GM12878 (cell line): Measurements from ENCODE around the gene TSKU. TPM values are rescaled to one million over a fixed set of nuclear protein-coding genes. Genes with fewer than 3 reads are reported as not detected.

ENCODE experiments used
- ATAC-seq: fragments of 200-7000 bp; cut with Tn5 transposase; 3 replicates; pipeline ENCODE4 v1.9.1; 2020; ENCODE audit warnings: mild to moderate bottlenecking, moderate library complexity
- BruUV-seq: library from RNA; stranded (reverse); fragments of 400-500 nt; replicated peaks from 2 replicates; lab custom pipeline; 2021; lab: Mats Ljungman, UMichigan
- CTCF ChIA-PET: fragments of 300-600 bp; sonication (Branson Sonifier 250); formaldehyde crosslinking; extraction: SDS; loops from one replicate; lab custom pipeline; 2021; ENCODE audit warnings: inconsistent platforms; lab: Yijun Ruan, JAX
- POLR2A ChIA-PET: fragments of 350-600 bp; formaldehyde crosslinking; extraction: SDS; loops from one replicate; lab custom pipeline; 2021; ENCODE audit warnings: inconsistent platforms; lab: Charles Lee
- RAD21 ChIA-PET: fragments of 300-600 bp; sonication (Branson Sonifier 250); formaldehyde crosslinking; loops from one replicate; lab custom pipeline; 2023; ENCODE audit warnings: antibody characterized with exemption; ENCODE audit not compliant: unreplicated experiment; lab: Charles Lee
- SMC1A ChIA-PET: fragments of 300-600 bp; sonication (Branson Sonifier 250); formaldehyde crosslinking; loops from one replicate; lab custom pipeline; 2023; ENCODE audit not compliant: unreplicated experiment, uncharacterized antibody; lab: Charles Lee
- DNase-seq: peaks from one replicate; pipeline ENCODE4 v3.0.0-alpha.2; 2011; ENCODE audit warnings: low read depth, low spot score
- FAIRE-seq: peaks from 3 replicates; lab custom pipeline; 2011; peaks lifted over from hg19 to GRCh38; lab: Jason Lieb, UNC
- H2AFZ ChIP-seq: 2 replicates; pipeline ENCODE4 v1.6.0; 2011; ENCODE audit warnings: low read depth, low read length, control low read depth; ENCODE audit not compliant: control insufficient read depth
- H3K27ac ChIP-seq: 2 replicates; pipeline ENCODE4 v1.5.1; 2011; ENCODE audit warnings: control low read depth; ENCODE audit not compliant: control insufficient read depth, insufficient read depth
- H3K27me3 ChIP-seq, 2 experiments: replicated peaks in 1 of 2; 2 replicates each; pipeline versions ENCODE4 v1.6.0 to v1.6.1; 2011; ENCODE audit warnings: low read length in 1 of 2; ENCODE audit not compliant: control insufficient read depth in 2 of 2, insufficient read depth in 2 of 2
- H3K36me3 ChIP-seq, 2 experiments: 2 replicates each; pipeline ENCODE4 v1.5.1; 2011; ENCODE audit warnings: low read length in 1 of 2; ENCODE audit not compliant: control insufficient read depth in 2 of 2, insufficient read depth in 2 of 2
- H3K4me1 ChIP-seq: 2 replicates; pipeline ENCODE4 v1.6.1; 2011; ENCODE audit warnings: mild to moderate bottlenecking, low read length, moderate library complexity, mixed read lengths; ENCODE audit not compliant: control insufficient read depth, insufficient read depth
- H3K4me2 ChIP-seq: 2 replicates; pipeline ENCODE4 v1.6.0; 2011; ENCODE audit warnings: control low read depth; ENCODE audit not compliant: control insufficient read depth, insufficient read depth
- H3K4me3 ChIP-seq: fragments of 200-600 bp; sonication (generic); 2 replicates; pipeline ENCODE4 v1.5.1; 2016
- H3K79me2 ChIP-seq: 2 replicates; pipeline ENCODE4 v1.6.0; 2011; ENCODE audit warnings: low read length; ENCODE audit not compliant: control insufficient read depth, insufficient read depth
- H3K9ac ChIP-seq: 2 replicates; pipeline ENCODE4 v1.8.0; 2011; ENCODE audit warnings: low read length, control low read depth, mixed read lengths; ENCODE audit not compliant: control insufficient read depth, insufficient read depth
- H3K9me3 ChIP-seq: replicated peaks from 3 replicates; pipeline ENCODE4 v1.5.1; 2011; ENCODE audit warnings: mild to moderate bottlenecking, low read length; ENCODE audit not compliant: control insufficient read depth, insufficient read depth
- H4K20me1 ChIP-seq: 2 replicates; pipeline ENCODE4 v1.6.0; 2011; ENCODE audit not compliant: control insufficient read depth, insufficient read depth
- ASH2L ChIP-seq: fragments of 300-600, 200-600 bp; sonication (generic); IDR thresholded peaks from 2 replicates; pipeline ENCODE4 v1.6.1; 2017; ENCODE audit warnings: low read depth, mild to moderate bottlenecking, borderline replicate concordance
- BMI1 ChIP-seq: fragments of 450-650 bp; IDR thresholded peaks from 2 replicates; pipeline ENCODE4 v1.6.1; 2016; ENCODE audit warnings: mild to moderate bottlenecking, moderate library complexity, borderline replicate concordance
- GATAD2B ChIP-seq: fragments of 450-650 bp; conservative IDR thresholded peaks from 2 replicates; pipeline ENCODE4 v1.6.1; 2017; ENCODE audit warnings: low read depth, mild to moderate bottlenecking, moderate library complexity
- HCFC1 ChIP-seq: fragments of 150-350 bp; IDR thresholded peaks from 2 replicates; pipeline ENCODE4 v1.6.1; 2014; ENCODE audit warnings: low read length
- HDAC2 ChIP-seq: fragments of 200-600 bp; sonication (generic); IDR thresholded peaks from 2 replicates; pipeline ENCODE4 v1.6.1; 2017
- KLF5 ChIP-seq: fragments of 450-650 bp; IDR thresholded peaks from 2 replicates; pipeline ENCODE4 v1.6.1; 2014; ENCODE audit warnings: mild to moderate bottlenecking; ENCODE audit not compliant: partially characterized antibody
- NFYA ChIP-seq: IDR thresholded peaks from 2 replicates; pipeline ENCODE4 v1.6.1; 2011; ENCODE audit warnings: low read depth, mild to moderate bottlenecking, low read length, improper control_type of control experiment, borderline replicate concordance
- NR2F1 ChIP-seq: fragments of 450-650 bp; conservative IDR thresholded peaks from 2 replicates; pipeline ENCODE4 v1.6.1; 2017; ENCODE audit warnings: mild to moderate bottlenecking
- POLR2A ChIP-seq: IDR thresholded peaks from 2 replicates; pipeline ENCODE4 v1.6.1; 2011; ENCODE audit warnings: low read depth, mild to moderate bottlenecking, low read length
- RELA ChIP-seq: fragments of 450-650 bp; IDR thresholded peaks from 2 replicates; pipeline ENCODE4 v1.8.0; 2014; ENCODE audit warnings: borderline replicate concordance; ENCODE audit not compliant: partially characterized antibody
- SPI1 ChIP-seq: IDR thresholded peaks from 2 replicates; pipeline ENCODE4 v1.6.1; 2011; ENCODE audit warnings: low read depth, mild to moderate bottlenecking, low read length, moderate library complexity, borderline replicate concordance; ENCODE audit not compliant: insufficient read depth
- STAT1 ChIP-seq: fragments of 450-650 bp; conservative IDR thresholded peaks from 2 replicates; pipeline ENCODE4 v1.6.1; 2014; ENCODE audit warnings: antibody characterized with exemption, mild to moderate bottlenecking
- TBL1XR1 ChIP-seq: IDR thresholded peaks from 2 replicates; pipeline ENCODE4 v1.6.1; 2012; ENCODE audit warnings: low read depth, low read length, improper control_type of control experiment
- ZNF207 ChIP-seq: fragments of 450-650 bp; IDR thresholded peaks from 2 replicates; pipeline ENCODE4 v1.6.1; 2014; ENCODE audit warnings: antibody characterized with exemption, mild to moderate bottlenecking, borderline replicate concordance
- ZNF274 ChIP-seq: IDR thresholded peaks from one replicate; pipeline ENCODE4 v1.8.0; 2011; ENCODE audit not compliant: insufficient read length, insufficient read depth
- WGBS: methylation state at CpG from one replicate; pipeline ENCODE4 v1.1.6; 2016; ENCODE audit warnings: low lambda C conversion rate; ENCODE audit not compliant: insufficient replicate concordance, insufficient coverage; ENCODE audit errors: missing lambda C conversion rate; 5-methylcytosine and 5-hydroxymethylcytosine counted together
- in situ Hi-C: fragments of 300-500 bp; cut with MboI; formaldehyde crosslinking; loops from 9 replicates; pipeline ENCODE4 v1.14.3; 2018; ENCODE audit warnings: mixed read lengths
- intact Hi-C: fragments of 100-400 bp; cut with micrococcal nuclease; formaldehyde crosslinking; loops from one replicate; pipeline ENCODE4 v1.14.2; 2022; ENCODE audit not compliant: unreplicated experiment
- polyA plus RNA-seq, 11 experiments: library from polyadenylated mRNA; depleted of rRNA in 4 of 11; unstranded in 6 of 11; stranded (reverse) in 5 of 11; fragments of >200 nt; fragmentation: Nextera tagmentation in 4 of 11; fragmentation: Illumina TruSeq in 1 of 11; extraction: Ambion mirVana in 4 of 11; extraction: Trizol in 1 of 11; gene quantifications; 1 replicate in 1 of 11; 2 replicates in 10 of 11; pipeline versions ENCODE4 v1.2.1 to v1.2.3, GENCODE V29; 2011 to 2016; ENCODE audit warnings: inconsistent platforms in 2 of 11, missing spikeins in 2 of 11, low read depth in 1 of 11
- total RNA-seq, 4 experiments: library from RNA; depleted of rRNA in 3 of 4; stranded (reverse); fragments of >200 nt in 3 of 4; fragmentation: Illumina TruSeq in 1 of 4; extraction: Trizol in 1 of 4; gene quantifications; 2 replicates each; pipeline versions ENCODE4 v1.2.1 to v1.2.3, GENCODE V29; 2013 to 2021
- TF ChIP-seq, protein P1 (sequence below): IDR thresholded peaks from 2 replicates; pipeline ENCODE4 v1.6.1; 2011; ENCODE audit warnings: low read depth, low read length, improper control_type of control experiment, borderline replicate concordance
- TF ChIP-seq, protein P2 (sequence below): fragments of 450-650 bp; IDR thresholded peaks from 2 replicates; pipeline ENCODE4 v1.6.1; 2018; ENCODE audit warnings: borderline replicate concordance, mild to moderate bottlenecking; ENCODE audit not compliant: partially characterized antibody
- TF ChIP-seq, protein P3 (sequence below): fragments of 450-650 bp; IDR thresholded peaks from 2 replicates; pipeline ENCODE4 v1.6.1; 2014; ENCODE audit warnings: mild to moderate bottlenecking
- TF ChIP-seq, protein P4 (sequence below): IDR thresholded peaks from 2 replicates; pipeline ENCODE4 v1.6.1; 2012; ENCODE audit warnings: low read length, inconsistent platforms

Gene TSKU
- total and polyA plus RNA-seq, 10 of the 15 experiments (the other 5 are each of a cell fraction or from before 2014, with no cell fraction given) = 0.04 to 1.5 (median 0.62) TPM

GRCh38 chr11:76773921-76774361 is 9.2 kb upstream of the TSKU start:
- peaks cover 5% of the 10 kb centered on the region; the same call in 2 of the 3 replicates for H3K9me3 ChIP-seq
- SMC1A ChIA-PET = no interaction called here
- H3K27ac ChIP-seq = no peak overlapping the region
- intact Hi-C loops (no loop called here), in situ Hi-C loops (no loop called here)
- no peak overlapping the region for H3K4me3 ChIP-seq
- H2AFZ ChIP-seq = no peak overlapping the region
- no peak for ATAC-seq
- FAIRE-seq = no peak
- 3% methylated on average over 2 of the region's 2 CpGs for WGBS
- H4K20me1 ChIP-seq = no peaks in the 10 kb centered on the region
- DNase-seq = no peak
- no peak for TF ChIP-seq STAT1
- no peak for TF ChIP-seq GATAD2B
- TF ChIP-seq HCFC1 = no peak
- TF ChIP-seq, protein P1, sequence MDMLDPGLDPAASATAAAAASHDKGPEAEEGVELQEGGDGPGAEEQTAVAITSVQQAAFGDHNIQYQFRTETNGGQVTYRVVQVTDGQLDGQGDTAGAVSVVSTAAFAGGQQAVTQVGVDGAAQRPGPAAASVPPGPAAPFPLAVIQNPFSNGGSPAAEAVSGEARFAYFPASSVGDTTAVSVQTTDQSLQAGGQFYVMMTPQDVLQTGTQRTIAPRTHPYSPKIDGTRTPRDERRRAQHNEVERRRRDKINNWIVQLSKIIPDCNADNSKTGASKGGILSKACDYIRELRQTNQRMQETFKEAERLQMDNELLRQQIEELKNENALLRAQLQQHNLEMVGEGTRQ = no peak
- no peak for TF ChIP-seq BMI1
- TF ChIP-seq SPI1 = no peak
- TF ChIP-seq KLF5 = no peak
- TF ChIP-seq RELA = no peak
- TF ChIP-seq HDAC2 = no peak
- TF ChIP-seq, protein P2, sequence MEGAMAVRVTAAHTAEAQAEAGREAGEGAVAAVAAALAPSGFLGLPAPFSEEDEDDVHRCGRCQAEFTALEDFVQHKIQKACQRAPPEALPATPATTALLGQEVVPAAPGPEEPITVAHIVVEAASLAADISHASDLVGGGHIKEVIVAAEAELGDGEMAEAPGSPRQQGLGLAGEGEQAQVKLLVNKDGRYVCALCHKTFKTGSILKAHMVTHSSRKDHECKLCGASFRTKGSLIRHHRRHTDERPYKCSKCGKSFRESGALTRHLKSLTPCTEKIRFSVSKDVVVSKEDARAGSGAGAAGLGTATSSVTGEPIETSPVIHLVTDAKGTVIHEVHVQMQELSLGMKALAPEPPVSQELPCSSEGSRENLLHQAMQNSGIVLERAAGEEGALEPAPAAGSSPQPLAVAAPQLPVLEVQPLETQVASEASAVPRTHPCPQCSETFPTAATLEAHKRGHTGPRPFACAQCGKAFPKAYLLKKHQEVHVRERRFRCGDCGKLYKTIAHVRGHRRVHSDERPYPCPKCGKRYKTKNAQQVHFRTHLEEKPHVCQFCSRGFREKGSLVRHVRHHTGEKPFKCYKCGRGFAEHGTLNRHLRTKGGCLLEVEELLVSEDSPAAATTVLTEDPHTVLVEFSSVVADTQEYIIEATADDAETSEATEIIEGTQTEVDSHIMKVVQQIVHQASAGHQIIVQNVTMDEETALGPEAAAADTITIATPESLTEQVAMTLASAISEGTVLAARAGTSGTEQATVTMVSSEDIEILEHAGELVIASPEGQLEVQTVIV = no peak
- TF ChIP-seq ZNF207 = no peak
- TF ChIP-seq, protein P3, sequence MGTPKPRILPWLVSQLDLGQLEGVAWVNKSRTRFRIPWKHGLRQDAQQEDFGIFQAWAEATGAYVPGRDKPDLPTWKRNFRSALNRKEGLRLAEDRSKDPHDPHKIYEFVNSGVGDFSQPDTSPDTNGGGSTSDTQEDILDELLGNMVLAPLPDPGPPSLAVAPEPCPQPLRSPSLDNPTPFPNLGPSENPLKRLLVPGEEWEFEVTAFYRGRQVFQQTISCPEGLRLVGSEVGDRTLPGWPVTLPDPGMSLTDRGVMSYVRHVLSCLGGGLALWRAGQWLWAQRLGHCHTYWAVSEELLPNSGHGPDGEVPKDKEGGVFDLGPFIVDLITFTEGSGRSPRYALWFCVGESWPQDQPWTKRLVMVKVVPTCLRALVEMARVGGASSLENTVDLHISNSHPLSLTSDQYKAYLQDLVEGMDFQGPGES = no peak
- no peak for TF ChIP-seq TBL1XR1
- no peak for TF ChIP-seq ZNF274
- TF ChIP-seq POLR2A = no peak
- TF ChIP-seq, protein P4, sequence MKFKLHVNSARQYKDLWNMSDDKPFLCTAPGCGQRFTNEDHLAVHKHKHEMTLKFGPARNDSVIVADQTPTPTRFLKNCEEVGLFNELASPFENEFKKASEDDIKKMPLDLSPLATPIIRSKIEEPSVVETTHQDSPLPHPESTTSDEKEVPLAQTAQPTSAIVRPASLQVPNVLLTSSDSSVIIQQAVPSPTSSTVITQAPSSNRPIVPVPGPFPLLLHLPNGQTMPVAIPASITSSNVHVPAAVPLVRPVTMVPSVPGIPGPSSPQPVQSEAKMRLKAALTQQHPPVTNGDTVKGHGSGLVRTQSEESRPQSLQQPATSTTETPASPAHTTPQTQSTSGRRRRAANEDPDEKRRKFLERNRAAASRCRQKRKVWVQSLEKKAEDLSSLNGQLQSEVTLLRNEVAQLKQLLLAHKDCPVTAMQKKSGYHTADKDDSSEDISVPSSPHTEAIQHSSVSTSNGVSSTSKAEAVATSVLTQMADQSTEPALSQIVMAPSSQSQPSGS = no peak
- no peak for TF ChIP-seq NFYA
- no peak for TF ChIP-seq ASH2L
- no peak for TF ChIP-seq NR2F1
- no peak overlapping the region for H3K4me2 ChIP-seq
- H3K36me3 ChIP-seq = no peaks in the 10 kb centered on the region
- H3K9ac ChIP-seq = no peak overlapping the region
- peaks cover 2% of the 10 kb centered on the region for H3K4me1 ChIP-seq
- POLR2A ChIA-PET = no interaction called here
- RAD21 ChIA-PET = no interaction called here
- CTCF ChIA-PET = interaction anchor here (0.7 to 1.2 kb wide), 2 partner anchors 24 to 48 kb away, joined by 3 read pairs; no protein-coding TSS in a partner anchor
- H3K79me2 ChIP-seq = no peaks in the 10 kb centered on the region
- H3K27me3 ChIP-seq = no peaks in the 10 kb centered on the region; a peak in 1 of 4 replicates
- no TSS peak for BruUV-seq
